LNCaP clone FGC (cell line): ENCODE results near the gene COPG1.
"Not testable (repeated sequence)": the region's sequence is repeated elsewhere in the genome, so short reads cannot be mapped to it uniquely, and the experiment has no call there.

Experiments
- DNase-seq: peaks from one replicate; pipeline ENCODE4 v3.0.0-alpha.2; 2011; ENCODE audit warnings: low read depth
- H3K4me3 ChIP-seq: 2 replicates; pipeline ENCODE4 v1.5.1; 2011; ENCODE audit warnings: mild to moderate bottlenecking, low read depth, low read length, control low read depth
- CTCF ChIP-seq: IDR thresholded peaks from 2 replicates; pipeline ENCODE4 v1.5.1; 2012; ENCODE audit warnings: mild to moderate bottlenecking; ENCODE audit not compliant: control insufficient read depth, insufficient read depth; ENCODE audit errors: extremely low read depth

The COPG1 gene

DNA sequence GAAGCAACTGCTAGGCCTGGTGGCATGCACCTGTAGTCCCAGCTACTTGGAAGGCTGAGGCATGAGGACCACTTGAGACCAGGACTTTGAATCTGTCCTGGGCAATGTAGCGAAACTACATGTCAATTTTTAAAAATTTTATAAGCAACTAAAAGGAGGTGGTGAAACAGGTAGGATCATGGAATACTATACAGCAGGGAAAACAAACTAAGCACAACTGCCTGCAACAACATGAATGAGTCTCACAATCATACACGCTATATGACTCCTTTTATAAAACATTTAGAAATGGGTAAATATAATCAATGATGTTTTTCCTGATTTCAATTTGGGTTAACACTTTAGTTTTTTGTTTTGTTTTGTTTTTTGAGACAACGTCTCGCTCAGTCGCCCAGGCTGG is 36.2 kb upstream of the COPG1 start:
- DNase-seq = no peak
- H3K4me3 ChIP-seq = no peak overlapping the region
- TF ChIP-seq CTCF = no peak

GRCh38 chr3:129218742-129219141 is 30.7 kb upstream of the COPG1 start:
- no peak for TF ChIP-seq CTCF
- no peak for DNase-seq
- no peak overlapping the region for H3K4me3 ChIP-seq

DNA sequence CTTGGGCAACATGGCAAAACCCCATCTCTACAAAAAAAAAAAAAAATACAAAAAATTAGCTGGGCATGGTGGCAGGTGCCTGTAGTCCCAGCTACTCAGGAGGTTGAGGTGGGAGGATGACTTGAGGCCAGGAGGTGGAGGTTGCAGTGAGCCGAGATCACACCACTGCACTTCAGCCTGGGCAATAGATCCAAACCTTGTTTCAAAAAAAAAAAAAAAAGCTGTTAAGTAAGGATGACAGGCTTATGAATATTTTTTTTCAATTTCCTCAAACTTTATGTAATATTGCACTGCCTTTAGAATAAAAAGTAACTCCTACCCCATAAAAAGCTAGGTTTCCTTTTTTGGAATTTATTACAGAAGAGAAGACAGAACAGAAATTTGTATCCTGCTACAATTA is 25.0 kb upstream of the COPG1 start:
- not testable (repeated sequence) for DNase-seq
- peak overlapping the region; percentile 16; the same call in 1 of the 2 replicates for H3K4me3 ChIP-seq

DNA sequence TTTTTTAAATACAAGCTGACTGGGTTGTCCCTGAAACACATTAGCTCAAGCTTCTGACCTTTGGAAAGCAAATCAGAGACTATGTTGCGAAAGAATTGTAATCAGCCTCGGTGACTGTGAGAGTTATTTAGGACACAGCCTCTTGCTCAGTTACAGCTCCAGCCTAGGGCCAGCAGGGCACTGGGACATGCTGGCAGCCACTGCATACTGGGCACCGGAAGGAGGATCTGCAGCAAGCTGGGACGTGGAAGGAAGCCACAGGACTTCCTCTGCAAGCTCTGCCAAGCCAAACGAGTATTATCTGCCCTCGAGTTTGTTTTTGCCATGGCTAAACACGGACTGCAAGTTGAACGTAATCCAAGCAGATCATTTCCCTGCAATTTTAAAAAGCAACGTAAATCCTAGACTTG is 24.4 kb upstream of the COPG1 start:
- no peak for TF ChIP-seq CTCF
- peak overlapping the region; percentile 23; the same call in 1 of the 2 replicates for H3K4me3 ChIP-seq
- peak; percentile 99 for DNase-seq

DNA sequence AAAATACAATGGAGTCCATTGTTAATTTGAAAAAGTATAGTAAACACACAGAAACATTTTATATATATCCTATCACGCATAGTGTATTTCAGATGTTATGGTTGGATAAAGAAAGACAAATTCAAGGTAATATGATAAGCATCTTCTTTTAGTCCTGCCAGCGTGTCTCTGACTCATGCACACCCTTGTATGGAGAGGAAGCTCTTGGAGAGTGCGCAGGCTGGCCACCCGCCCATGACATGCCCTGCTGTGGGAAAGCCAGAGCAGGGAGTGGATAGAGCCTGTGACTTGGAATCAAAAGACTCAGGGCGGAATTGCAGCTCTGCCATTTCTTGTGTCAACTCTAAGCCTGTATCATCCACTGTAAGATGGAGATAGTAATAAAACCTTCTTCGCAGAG is 23.0 kb upstream of the COPG1 start:
- no peak for TF ChIP-seq CTCF
- no peak overlapping the region for H3K4me3 ChIP-seq
- DNase-seq = peak; percentile 97

DNA sequence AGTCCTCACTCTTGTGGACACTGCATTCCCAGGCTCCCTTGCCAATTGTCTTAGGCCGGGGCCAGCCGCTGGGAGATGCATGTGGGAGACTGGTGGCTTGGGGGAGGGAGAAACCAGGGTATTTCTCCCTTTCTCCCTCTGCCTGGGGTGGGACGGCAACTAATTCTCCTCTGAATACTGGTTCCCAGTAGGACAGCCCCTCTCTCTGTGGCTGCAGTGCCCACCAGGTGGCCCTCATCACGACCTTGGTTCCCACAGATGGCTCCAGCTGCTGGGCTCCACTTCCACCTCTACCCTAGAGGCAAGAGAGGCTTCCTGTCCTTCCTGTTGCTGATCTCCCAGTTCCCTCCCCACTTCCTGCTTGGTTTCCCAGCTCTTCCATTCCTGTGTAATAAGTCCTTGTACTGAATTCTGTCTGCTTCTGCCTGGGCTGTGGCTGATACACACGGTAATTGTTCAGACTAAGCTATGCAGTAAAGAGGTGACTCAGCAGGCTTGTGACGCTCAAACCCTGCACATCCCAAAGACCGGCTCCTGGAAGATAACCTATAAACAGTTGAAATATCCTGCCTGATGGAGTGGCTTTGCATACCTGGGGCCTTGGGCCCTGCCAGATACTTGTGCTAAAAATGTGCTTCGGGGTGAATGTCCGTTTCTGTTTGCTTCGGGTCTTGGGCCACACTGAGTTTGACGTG is 20.4 kb upstream of the COPG1 start:
- no peak overlapping the region for H3K4me3 ChIP-seq
- no peak for TF ChIP-seq CTCF
- no peak for DNase-seq

DNA sequence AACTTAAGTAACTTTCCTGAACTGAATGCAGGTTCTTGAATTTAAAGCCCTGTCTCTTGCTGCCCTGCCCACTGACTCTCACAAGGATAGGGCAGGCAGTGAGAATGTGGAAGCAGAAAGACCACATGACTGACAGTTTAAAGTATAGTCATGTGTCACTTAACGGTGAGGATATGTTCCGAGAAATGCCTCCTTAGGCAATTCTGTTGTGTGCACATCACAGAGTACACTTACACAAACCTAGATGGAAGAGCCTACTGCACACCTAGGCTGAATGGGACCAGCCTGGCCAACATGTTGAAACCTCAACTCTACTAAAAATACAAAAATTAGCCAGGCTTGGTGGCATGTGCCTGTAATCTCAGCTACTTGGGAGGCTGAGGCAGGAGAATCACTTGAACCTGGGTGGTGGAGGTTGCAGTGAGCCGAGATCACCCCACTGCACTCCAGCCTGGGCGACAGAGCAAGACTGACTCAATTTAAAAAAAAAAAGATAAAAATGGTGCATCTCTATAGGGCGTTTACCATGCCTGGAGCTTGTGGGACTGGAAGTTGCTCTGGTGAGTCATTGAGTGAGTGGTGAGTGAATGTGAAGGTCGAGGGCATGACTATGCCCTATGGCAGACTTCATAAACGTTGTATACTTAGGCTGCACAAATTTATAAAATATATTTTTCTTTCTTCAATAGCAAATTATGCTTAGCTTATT is 18.9 kb upstream of the COPG1 start:
- H3K4me3 ChIP-seq = no peak overlapping the region
- no peak for DNase-seq
- no peak for TF ChIP-seq CTCF
